Stomach (tissue), 9 donors: ENCODE measurements around the gene NR6A1. TPM values are rescaled to one million over a fixed set of nuclear protein-coding genes. Genes with fewer than 3 reads are reported as not detected.
A peak's percentile ranks its signal among the peaks of the same experiment; 100 is the strongest.

ENCODE experiments used
- DNase-seq, 2 donors: peaks; one replicate each; pipeline versions ENCODE4 v3.0.0 to v3.0.0-alpha.2; 2013 to 2019
- H3K27ac ChIP-seq, 5 donors: fragments of 200-600 bp in 4 of 5; sonication (generic) in 4 of 5; one replicate each; pipeline ENCODE4 v1.5.1; 2013 to 2019; ENCODE audit warnings: mild to moderate bottlenecking in 1 of 5, moderate library complexity in 1 of 5
- H3K27me3 ChIP-seq, 3 donors: fragments of 200-600 bp; sonication (generic); one replicate each; pipeline ENCODE4 v1.5.1; 2017 to 2019; ENCODE audit warnings: mixed run types in 1 of 3
- H3K36me3 ChIP-seq, 4 donors: fragments of 200-600 bp; sonication (generic); 1 replicate in 3 of 4; 2 replicates in 1 of 4; pipeline ENCODE4 v1.5.1; 2016 to 2019
- H3K4me1 ChIP-seq, 4 donors: fragments of 200-600 bp; sonication (generic); one replicate each; pipeline ENCODE4 v1.5.1; 2016 to 2019
- H3K4me3 ChIP-seq, 4 donors: fragments of 200-600 bp; sonication (generic) in 3 of 4; one replicate each; pipeline ENCODE4 v1.5.1; 2016 to 2019; ENCODE audit warnings: mild to moderate bottlenecking in 1 of 4
- H3K9me3 ChIP-seq, 4 donors: fragments of 200-600 bp; sonication (generic); one replicate each; pipeline ENCODE4 v1.5.1; 2016 to 2019
- EP300 ChIP-seq: sonication (generic); formaldehyde crosslinking; IDR thresholded peaks from one replicate; pipeline ENCODE4 v1.6.1; 2017; ENCODE audit warnings: antibody characterized with exemption
- POLR2A ChIP-seq, 4 donors: fragments of 450-650 bp; IDR thresholded peaks; one replicate each; pipeline ENCODE4 v1.6.1; 2016; ENCODE audit warnings: antibody characterized with exemption in 4 of 4, control low read depth in 2 of 4, mild to moderate bottlenecking in 1 of 4, moderate library complexity in 1 of 4
- POLR2AphosphoS5 ChIP-seq, 3 donors: sonication (generic); formaldehyde crosslinking; IDR thresholded peaks; one replicate each; pipeline ENCODE4 v1.6.1; 2016; ENCODE audit warnings: antibody characterized with exemption in 3 of 3
- WGBS, 5 donors: extraction: QIAGEN DNeasy Blood & Tissue Kit in 3 of 5; methylation state at CpG; one replicate each; pipeline versions ENCODE4 v1.1.5 to v1.1.7; 2013 to 2018; 5-methylcytosine and 5-hydroxymethylcytosine counted together
- intact Hi-C: fragments of 100-400 bp; cut with DNase I; formaldehyde crosslinking; loops from one replicate; pipeline ENCODE4 v1.15.1; 2023; ENCODE audit warnings: low total_unique reads
- polyA plus RNA-seq, 3 donors: library from polyadenylated mRNA; stranded (reverse); fragments of 200-250 nt; gene quantifications; one replicate each; pipeline ENCODE4 v1.2.3, GENCODE V29; 2013
- total RNA-seq, 5 donors: library from RNA; depleted of rRNA; stranded (reverse); fragments of >200 nt; gene quantifications; one replicate each; pipeline versions ENCODE4 v1.1.0 to v1.2.3, GENCODE V29; 2014 to 2016
- TF ChIP-seq, protein P1 (sequence below), 7 experiments: fragments of 450-650 bp in 4 of 7; fragments of 200-600 bp in 3 of 7; sonication (generic) in 3 of 7; IDR thresholded peaks; one replicate each; pipeline ENCODE4 v1.5.1; 2016 to 2019; ENCODE audit warnings: antibody characterized with exemption in 7 of 7, control low read depth in 2 of 7, mild to moderate bottlenecking in 1 of 7
- donor health status: healthy with polysubstance abuse.
- donor health status: Bipolar disorder and iron deficiency.
- donor health status: healthy.

The NR6A1 gene
- total and polyA plus RNA-seq, 8 donors: 0.15 to 3.2 (median 1.5) TPM; not detected in 1

- H3K27ac ChIP-seq: no peak overlapping the region
- H3K4me3 ChIP-seq: no peak overlapping the region
- no peak for DNase-seq
- WGBS, 5 donors: 89 to 99% (median 94%) methylated on average over 2 of the region's 2 CpGs
- no peak for TF ChIP-seq EP300
- no peaks in the 10 kb centered on the region for H3K36me3 ChIP-seq
- no peaks in the 10 kb centered on the region for H3K4me1 ChIP-seq
- no peaks in the 10 kb centered on the region for H3K9me3 ChIP-seq
- intact Hi-C loops: no loop called here
- H3K27me3 ChIP-seq: peaks cover 3 to 100% (median 15%) of the 10 kb centered on the region in 3 donors
Observed at GRCh38 chr9:124760719-124761118, 10.4 kb downstream of the NR6A1 start.

DNA sequence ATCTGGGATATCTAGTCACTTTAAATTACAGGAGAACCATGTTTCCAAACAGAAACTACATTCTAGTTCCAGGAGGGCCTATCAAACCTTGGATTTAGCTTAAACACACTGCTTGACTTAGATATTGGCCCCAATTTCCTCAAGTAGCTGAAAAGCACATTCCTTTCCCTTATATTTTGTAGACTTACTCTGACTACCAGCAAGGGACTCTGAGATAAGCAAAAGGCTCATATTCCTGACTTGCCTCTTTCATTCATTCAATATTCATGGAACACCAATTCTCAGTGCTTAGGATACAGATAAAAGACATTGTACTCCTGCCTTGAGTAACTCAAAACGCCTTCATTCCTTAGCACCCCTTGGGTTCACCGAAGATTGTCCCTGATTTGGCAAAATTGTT lies 11.8 kb downstream of the NR6A1 start:
- no peaks in the 10 kb centered on the region for H3K9me3 ChIP-seq
- H3K27ac ChIP-seq: no peak overlapping the region
- H3K4me3 ChIP-seq: no peak overlapping the region
- no peak for TF ChIP-seq POLR2A (IDR thresholded peaks at IDR 0.05)
- TF ChIP-seq EP300: no peak
- no peak for TF ChIP-seq POLR2AphosphoS5 (IDR thresholded peaks at IDR 0.05)
- TF ChIP-seq, protein P1, sequence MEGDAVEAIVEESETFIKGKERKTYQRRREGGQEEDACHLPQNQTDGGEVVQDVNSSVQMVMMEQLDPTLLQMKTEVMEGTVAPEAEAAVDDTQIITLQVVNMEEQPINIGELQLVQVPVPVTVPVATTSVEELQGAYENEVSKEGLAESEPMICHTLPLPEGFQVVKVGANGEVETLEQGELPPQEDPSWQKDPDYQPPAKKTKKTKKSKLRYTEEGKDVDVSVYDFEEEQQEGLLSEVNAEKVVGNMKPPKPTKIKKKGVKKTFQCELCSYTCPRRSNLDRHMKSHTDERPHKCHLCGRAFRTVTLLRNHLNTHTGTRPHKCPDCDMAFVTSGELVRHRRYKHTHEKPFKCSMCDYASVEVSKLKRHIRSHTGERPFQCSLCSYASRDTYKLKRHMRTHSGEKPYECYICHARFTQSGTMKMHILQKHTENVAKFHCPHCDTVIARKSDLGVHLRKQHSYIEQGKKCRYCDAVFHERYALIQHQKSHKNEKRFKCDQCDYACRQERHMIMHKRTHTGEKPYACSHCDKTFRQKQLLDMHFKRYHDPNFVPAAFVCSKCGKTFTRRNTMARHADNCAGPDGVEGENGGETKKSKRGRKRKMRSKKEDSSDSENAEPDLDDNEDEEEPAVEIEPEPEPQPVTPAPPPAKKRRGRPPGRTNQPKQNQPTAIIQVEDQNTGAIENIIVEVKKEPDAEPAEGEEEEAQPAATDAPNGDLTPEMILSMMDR (IDR thresholded peaks at IDR 0.05): no peak
- H3K4me1 ChIP-seq: no peaks in the 10 kb centered on the region
- intact Hi-C loops: no loop called here
- no peaks in the 10 kb centered on the region for H3K36me3 ChIP-seq
- peaks cover 3 to 100% (median 10%) of the 10 kb centered on the region in 3 donors for H3K27me3 ChIP-seq
- whole genome bisulfite sequencing, 5 donors: 80 to 94% (median 82%) methylated on average over 2 of the region's 2 CpGs
- no peak for DNase-seq

- TF ChIP-seq POLR2AphosphoS5 (IDR thresholded peaks at IDR 0.05): no peak
- Histone ChIP-seq H3K27ac (no peak overlapping the region), H3K36me3 (no peaks in the 10 kb centered on the region), H3K4me1 (no peaks in the 10 kb centered on the region), H3K9me3 (no peaks in the 10 kb centered on the region), H3K4me3 (no peak overlapping the region), H3K27me3 (peaks cover 3 to 100% (median 16%) of the 10 kb centered on the region in 3 donors)
- no peak for DNase-seq
- intact Hi-C loops: no loop called here
Observed at GRCh38 chr9:124758691-124759090, 12.4 kb downstream of the NR6A1 start.

DNA sequence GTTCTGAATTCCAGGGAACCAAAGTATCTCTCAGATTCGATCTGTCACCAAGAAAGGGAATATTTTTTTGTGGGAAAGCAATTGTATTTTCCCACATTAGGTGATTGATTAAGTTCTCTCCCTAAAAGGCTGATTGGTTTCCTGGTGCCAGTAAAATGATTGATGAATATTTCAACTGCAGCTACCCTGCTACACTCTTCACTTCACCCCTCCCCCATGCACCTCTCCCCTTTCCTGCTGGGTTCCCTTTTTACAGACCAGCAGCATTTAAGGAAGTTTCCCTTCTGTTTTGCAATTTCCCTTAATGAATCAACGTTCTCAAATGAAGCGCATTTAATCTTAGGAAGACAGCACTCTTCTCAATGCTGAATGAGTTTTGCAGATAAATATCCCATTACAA lies 13.1 kb downstream of the NR6A1 start:
- peak in 1 of 2 donors; percentile 41 for DNase-seq
- intact Hi-C loops: no loop called here
- Histone ChIP-seq H3K27ac (no peak overlapping the region), H3K9me3 (no peaks in the 10 kb centered on the region), H3K4me1 (no peaks in the 10 kb centered on the region), H3K36me3 (no peaks in the 10 kb centered on the region), H3K27me3 (peaks cover 3 to 100% (median 19%) of the 10 kb centered on the region in 3 donors), H3K4me3 (no peak overlapping the region)
- TF ChIP-seq EP300 (no peak), POLR2AphosphoS5 (IDR thresholded peaks at IDR 0.05) (no peak), POLR2A (IDR thresholded peaks at IDR 0.05) (no peak)
- TF ChIP-seq, protein P1 (IDR thresholded peaks at IDR 0.05): no peak
- WGBS, 5 donors: 25 to 37% (median 33%) methylated on average over 3 of the region's 3 CpGs

DNA sequence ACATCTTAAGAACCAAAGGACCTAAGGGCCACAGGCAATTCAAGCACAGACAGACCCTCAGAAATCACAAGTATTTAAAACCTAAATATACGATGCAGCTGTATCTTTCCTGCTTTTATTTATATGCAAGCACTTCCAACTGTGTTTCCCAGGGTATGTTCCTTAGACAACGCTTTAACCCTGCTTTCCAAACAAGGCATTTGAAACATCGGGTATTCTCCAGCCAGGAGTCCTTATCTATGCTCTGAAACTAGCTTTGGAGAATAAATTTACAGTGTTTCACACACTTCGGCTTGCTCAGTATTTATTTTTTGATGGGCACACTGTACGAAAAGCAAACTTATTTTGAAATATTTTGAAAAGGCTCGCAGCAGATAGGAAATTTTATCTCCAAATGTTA lies 13.5 kb downstream of the NR6A1 start:
- no peak for DNase-seq
- TF ChIP-seq, protein P1 (IDR thresholded peaks at IDR 0.05): no peak
- TF ChIP-seq POLR2A (IDR thresholded peaks at IDR 0.05) (no peak), POLR2AphosphoS5 (IDR thresholded peaks at IDR 0.05) (no peak), EP300 (no peak)
- no peaks in the 10 kb centered on the region for H3K9me3 ChIP-seq
- H3K4me3 ChIP-seq: no peak overlapping the region
- no peak overlapping the region for H3K27ac ChIP-seq
- intact Hi-C loops: no loop called here
- H3K36me3 ChIP-seq: no peaks in the 10 kb centered on the region
- H3K27me3 ChIP-seq: peaks cover 3 to 98% (median 15%) of the 10 kb centered on the region in 3 donors
- H3K4me1 ChIP-seq: no peaks in the 10 kb centered on the region
- WGBS, 5 donors: 19 to 32% (median 29%) methylated on average over 6 of the region's 6 CpGs
